ENCODE results near the gene BATF3. TPM values are rescaled to one million over a fixed set of nuclear protein-coding genes. Genes with fewer than 3 reads are reported as not detected.
"Not testable (repeated sequence)": the region's sequence is repeated elsewhere in the genome, so short reads cannot be mapped to it uniquely, and the experiment has no call there.

Gene BATF3
- polyA plus RNA-seq (2013, experiment 1 of 2; ENCODE audit: insufficient read length) = 1.7 TPM
- 1.4 TPM for polyA plus RNA-seq (2013, experiment 2 of 2; ENCODE audit: insufficient read length)

- DNase-seq = no peak
These were observed at the start of gene BATF3 for GRCh38 chr1:212699625-212700222. Gene BATF3 (minus strand): TSS chr1:212699840. CDS start chr1:212699762, 78 bp downstream.

- DNase-seq = no peak
These were observed 46.9 kb upstream of the BATF3 start for GRCh38 chr1:212746546-212746945.

- DNase-seq = no peak
These were observed 45.7 kb upstream of the BATF3 start for GRCh38 chr1:212745303-212745702.

- no peak for DNase-seq
These were observed 44.3 kb upstream of the BATF3 start for GRCh38 chr1:212743901-212744475.

- DNase-seq = peak; percentile 6
These were observed 38.7 kb upstream of the BATF3 start for GRCh38 chr1:212738330-212738729.

- DNase-seq = no peak
These were observed 37.9 kb upstream of the BATF3 start for GRCh38 chr1:212737559-212737958.

- no peak for DNase-seq
These were observed 33.5 kb upstream of the BATF3 start for GRCh38 chr1:212733109-212733508.

- DNase-seq = no peak
These were observed 32.0 kb upstream of the BATF3 start for GRCh38 chr1:212731630-212732029.

GRCh38 chr1:212728606-212729005 is 29.0 kb upstream of the BATF3 start:
- no peak for DNase-seq

GRCh38 chr1:212727386-212728181 is 27.9 kb upstream of the BATF3 start:
- peak; percentile 61 for DNase-seq

- DNase-seq = not testable (repeated sequence)
These were observed 25.0 kb upstream of the BATF3 start for GRCh38 chr1:212724679-212725078.

- DNase-seq = no peak
These were observed 22.8 kb upstream of the BATF3 start for GRCh38 chr1:212722270-212722957.

GRCh38 chr1:212721388-212722247 is 22.0 kb upstream of the BATF3 start:
- peak; percentile 72 for DNase-seq

GRCh38 chr1:212719633-212720032 is 20.0 kb upstream of the BATF3 start:
- DNase-seq = no peak

GRCh38 chr1:212718499-212718898 is 18.9 kb upstream of the BATF3 start:
- peak; percentile 40 for DNase-seq

GRCh38 chr1:212716161-212716560 is 16.5 kb upstream of the BATF3 start:
- DNase-seq = no peak

GRCh38 chr1:212713465-212714136 is 14.0 kb upstream of the BATF3 start:
- DNase-seq = no peak

GRCh38 chr1:212712451-212713303 is 13.0 kb upstream of the BATF3 start:
- DNase-seq = peak; percentile 80

- DNase-seq = not testable (repeated sequence)
These were observed 12.3 kb upstream of the BATF3 start for GRCh38 chr1:212711974-212712373.

- DNase-seq = no peak
These were observed 10.9 kb upstream of the BATF3 start for GRCh38 chr1:212710566-212710965.

All from fibroblast of skin of abdomen (primary cell).